Measurements from ENCODE around the gene TANGO2.

GRCh38 chr22:19986410-19987341 is 34.2 kb upstream of the TANGO2 start:
- TF ChIP-seq CTCF (IDR thresholded peaks at IDR 0.05) (peak in 1 of 4 experiments; percentile 7), POLR2A (IDR thresholded peaks at IDR 0.05) (peak; percentile 87), POLR2AphosphoS5 (IDR thresholded peaks at IDR 0.05) (peak; percentile 24)
